Measurements from ENCODE around the gene TMEM184C.
A peak's percentile ranks its signal among the peaks of the same experiment; 100 is the strongest.

The TMEM184C gene

GRCh38 chr4:147696866-147697265, 79.7 kb downstream of the TMEM184C start:
- in situ Hi-C loops (cut with HindIII; ENCODE audit: low pct_ligation_motif_present, low pct_unique_long_range_greater_than_20kb, low sequenced_read_pairs), result no loop called here
- no peak for DNase-seq

GRCh38 chr4:147704846-147705245, 87.6 kb downstream of the TMEM184C start:
- DNase-seq, result peak; percentile 7
- in situ Hi-C loops (cut with HindIII; ENCODE audit: low pct_ligation_motif_present, low pct_unique_long_range_greater_than_20kb, low sequenced_read_pairs), result no loop called here

GRCh38 chr4:147707892-147708672, 90.9 kb downstream of the TMEM184C start:
- in situ Hi-C loops (cut with HindIII; ENCODE audit: low pct_ligation_motif_present, low pct_unique_long_range_greater_than_20kb, low sequenced_read_pairs), result no loop called here
- DNase-seq, result peak; percentile 42

- in situ Hi-C loops (cut with HindIII; ENCODE audit: low pct_ligation_motif_present, low pct_unique_long_range_greater_than_20kb, low sequenced_read_pairs), result no loop called here
- no peak for DNase-seq
Observed at GRCh38 chr4:147709999-147710398, 92.8 kb downstream of the TMEM184C start.

GRCh38 chr4:147714575-147715401, 97.6 kb downstream of the TMEM184C start:
- in situ Hi-C loops (cut with HindIII; ENCODE audit: low pct_ligation_motif_present, low pct_unique_long_range_greater_than_20kb, low sequenced_read_pairs), result no loop called here
- DNase-seq, result peak; percentile 38

- in situ Hi-C loops (cut with HindIII; ENCODE audit: low pct_ligation_motif_present, low pct_unique_long_range_greater_than_20kb, low sequenced_read_pairs), result no loop called here
- no peak for DNase-seq
Observed at GRCh38 chr4:147717878-147718277, 100.7 kb downstream of the TMEM184C start.

Data from ACHN (cell line).